Measurements from ENCODE around the gene IMMP2L. TPM values are rescaled to one million over a fixed set of nuclear protein-coding genes. Genes with fewer than 3 reads are reported as not detected.

IMMP2L gene
- total RNA-seq, 1 donor from 2014 or later: 17.8 TPM

DNA sequence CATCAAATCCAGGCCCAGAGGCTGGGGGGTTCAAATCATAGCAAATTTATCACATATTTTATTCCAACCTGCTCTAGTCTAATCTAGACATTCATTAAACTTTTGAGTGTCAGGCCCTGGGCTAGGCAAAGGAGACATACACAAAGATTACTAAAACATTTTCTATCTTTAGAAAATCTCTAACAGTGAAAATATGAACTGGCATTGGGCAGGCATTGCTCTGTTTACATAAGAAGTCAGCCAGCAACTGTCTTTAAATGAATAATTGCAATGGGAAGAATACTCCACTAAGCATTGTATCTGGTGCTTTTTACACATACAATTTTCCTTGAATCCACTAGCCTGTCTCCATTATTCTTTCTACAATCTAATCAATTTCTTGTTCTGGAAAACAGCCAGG, 693.8 kb downstream of the IMMP2L start:
- Histone ChIP-seq H3K27ac (replicated peaks) (no peak overlapping the region), H3K9me3 (replicated peaks) (peaks cover 6% of the 10 kb centered on the region), H3K4me3 (no peak overlapping the region), H3K27me3 (ENCODE audit: low read depth) (no peaks in the 10 kb centered on the region), H3K36me3 (no peaks in the 10 kb centered on the region), H3K4me1 (no peaks in the 10 kb centered on the region)
- intact Hi-C loops (cut with micrococcal nuclease): no loop called here
- DNase-seq: no peak
- TF ChIP-seq, protein P1, sequence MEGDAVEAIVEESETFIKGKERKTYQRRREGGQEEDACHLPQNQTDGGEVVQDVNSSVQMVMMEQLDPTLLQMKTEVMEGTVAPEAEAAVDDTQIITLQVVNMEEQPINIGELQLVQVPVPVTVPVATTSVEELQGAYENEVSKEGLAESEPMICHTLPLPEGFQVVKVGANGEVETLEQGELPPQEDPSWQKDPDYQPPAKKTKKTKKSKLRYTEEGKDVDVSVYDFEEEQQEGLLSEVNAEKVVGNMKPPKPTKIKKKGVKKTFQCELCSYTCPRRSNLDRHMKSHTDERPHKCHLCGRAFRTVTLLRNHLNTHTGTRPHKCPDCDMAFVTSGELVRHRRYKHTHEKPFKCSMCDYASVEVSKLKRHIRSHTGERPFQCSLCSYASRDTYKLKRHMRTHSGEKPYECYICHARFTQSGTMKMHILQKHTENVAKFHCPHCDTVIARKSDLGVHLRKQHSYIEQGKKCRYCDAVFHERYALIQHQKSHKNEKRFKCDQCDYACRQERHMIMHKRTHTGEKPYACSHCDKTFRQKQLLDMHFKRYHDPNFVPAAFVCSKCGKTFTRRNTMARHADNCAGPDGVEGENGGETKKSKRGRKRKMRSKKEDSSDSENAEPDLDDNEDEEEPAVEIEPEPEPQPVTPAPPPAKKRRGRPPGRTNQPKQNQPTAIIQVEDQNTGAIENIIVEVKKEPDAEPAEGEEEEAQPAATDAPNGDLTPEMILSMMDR (IDR thresholded peaks at IDR 0.05; ENCODE audit: borderline replicate concordance): no peak

DNA sequence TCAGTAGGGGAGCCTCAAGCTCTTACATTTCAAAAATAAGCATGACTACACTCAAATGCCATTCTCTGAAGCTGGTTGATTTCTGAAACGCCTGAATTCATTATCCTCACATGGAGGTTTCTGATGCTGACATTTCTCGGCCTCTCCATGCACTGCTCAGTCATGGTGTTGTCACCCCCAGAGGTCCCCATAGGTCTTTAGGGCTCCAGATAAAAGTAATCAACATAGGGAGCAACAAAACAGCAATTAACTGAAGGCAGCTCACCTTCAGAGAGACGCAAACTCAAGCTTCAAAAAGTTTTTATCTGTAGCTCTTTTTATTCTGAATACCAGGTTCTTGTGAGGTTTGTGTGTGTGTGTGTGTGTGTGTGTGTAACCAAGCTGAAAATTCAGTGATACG, 694.5 kb downstream of the IMMP2L start:
- Histone ChIP-seq H3K27me3 (ENCODE audit: low read depth) (no peaks in the 10 kb centered on the region), H3K27ac (replicated peaks) (no peak overlapping the region), H3K9me3 (replicated peaks) (peaks cover 6% of the 10 kb centered on the region), H3K36me3 (no peaks in the 10 kb centered on the region), H3K4me3 (no peak overlapping the region), H3K4me1 (no peaks in the 10 kb centered on the region)
- intact Hi-C loops (cut with micrococcal nuclease): no loop called here
- TF ChIP-seq, protein P1 (IDR thresholded peaks at IDR 0.05; ENCODE audit: borderline replicate concordance): no peak
- DNase-seq: no peak

DNA sequence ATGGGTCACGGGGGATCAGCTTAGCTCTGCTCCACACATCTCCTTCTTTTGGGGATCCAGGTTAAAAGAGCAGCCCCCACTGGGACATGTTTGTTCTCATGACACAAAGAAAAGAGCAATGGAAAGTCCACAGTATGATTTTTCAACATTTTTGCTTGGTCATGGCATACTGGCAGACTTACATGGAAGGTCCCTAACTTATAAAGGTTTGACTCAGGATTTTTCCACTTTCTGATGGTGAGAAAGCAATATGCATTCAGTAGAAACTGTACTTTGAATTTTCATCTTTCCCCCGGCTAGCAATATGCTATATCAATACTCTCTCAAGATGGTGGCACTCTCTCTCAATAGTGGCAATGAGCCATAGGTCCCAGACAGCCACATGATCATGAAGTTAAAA, 699.0 kb downstream of the IMMP2L start:
- H3K4me1 ChIP-seq: no peaks in the 10 kb centered on the region
- peaks cover 6% of the 10 kb centered on the region for H3K9me3 ChIP-seq (replicated peaks)
- intact Hi-C loops (cut with micrococcal nuclease): no loop called here
- no peaks in the 10 kb centered on the region for H3K27me3 ChIP-seq (ENCODE audit: low read depth)
- H3K4me3 ChIP-seq: no peak overlapping the region
- TF ChIP-seq, protein P1 (IDR thresholded peaks at IDR 0.05; ENCODE audit: borderline replicate concordance): no peak
- H3K27ac ChIP-seq (replicated peaks): no peak overlapping the region
- no peak for DNase-seq
- H3K36me3 ChIP-seq: no peaks in the 10 kb centered on the region

DNA sequence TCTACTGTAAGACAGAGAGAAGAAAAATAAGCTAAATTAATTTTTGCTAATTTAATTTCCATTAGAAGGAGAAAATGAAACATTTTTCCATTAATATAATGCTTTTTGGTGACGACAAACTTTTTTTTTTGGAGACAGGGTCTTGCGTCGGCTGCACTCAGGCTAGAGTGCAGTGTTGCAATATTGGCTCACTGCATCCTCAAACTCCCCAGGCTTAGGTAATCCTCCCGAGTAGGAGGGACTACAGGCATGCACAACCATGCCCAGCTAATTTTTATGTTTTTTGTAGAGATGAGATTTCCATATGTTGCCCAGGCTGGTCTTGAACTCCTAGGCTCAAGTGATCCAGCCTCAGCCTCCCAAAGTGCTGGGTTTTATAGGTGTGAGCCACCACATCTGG, 701.1 kb downstream of the IMMP2L start:
- H3K4me3 ChIP-seq: no peak overlapping the region
- H3K27me3 ChIP-seq (ENCODE audit: low read depth): no peaks in the 10 kb centered on the region
- intact Hi-C loops (cut with micrococcal nuclease): no loop called here
- TF ChIP-seq, protein P1 (IDR thresholded peaks at IDR 0.05; ENCODE audit: borderline replicate concordance): no peak
- H3K27ac ChIP-seq (replicated peaks): no peak overlapping the region
- H3K9me3 ChIP-seq (replicated peaks): no peaks in the 10 kb centered on the region
- no peaks in the 10 kb centered on the region for H3K36me3 ChIP-seq
- no peak for DNase-seq
- no peaks in the 10 kb centered on the region for H3K4me1 ChIP-seq

DNA sequence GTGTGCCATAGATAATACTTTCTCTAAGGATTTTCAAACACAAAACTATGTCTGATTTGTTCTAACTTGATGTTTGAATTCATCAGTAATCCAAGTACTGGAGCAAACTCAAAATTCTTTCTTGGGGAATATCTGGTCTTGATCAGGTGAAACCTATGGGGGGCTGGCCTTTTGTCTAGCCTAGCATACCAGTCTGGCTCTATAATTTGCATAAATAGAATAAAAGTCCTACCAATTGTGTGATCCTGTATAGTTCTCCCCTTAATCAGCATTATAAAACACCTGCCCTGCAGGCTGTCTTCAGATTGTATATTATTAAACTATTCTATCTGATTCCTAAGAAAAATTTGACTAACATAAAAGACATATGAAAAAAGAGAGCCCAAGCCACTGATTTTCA, 705.2 kb downstream of the IMMP2L start:
- no peak for DNase-seq
- no peaks in the 10 kb centered on the region for H3K36me3 ChIP-seq
- H3K27ac ChIP-seq (replicated peaks): no peak overlapping the region
- H3K4me1 ChIP-seq: no peaks in the 10 kb centered on the region
- H3K9me3 ChIP-seq (replicated peaks): no peaks in the 10 kb centered on the region
- no peak overlapping the region for H3K4me3 ChIP-seq
- TF ChIP-seq, protein P1 (IDR thresholded peaks at IDR 0.05; ENCODE audit: borderline replicate concordance): no peak
- no peaks in the 10 kb centered on the region for H3K27me3 ChIP-seq (ENCODE audit: low read depth)
- intact Hi-C loops (cut with micrococcal nuclease): no loop called here

DNA sequence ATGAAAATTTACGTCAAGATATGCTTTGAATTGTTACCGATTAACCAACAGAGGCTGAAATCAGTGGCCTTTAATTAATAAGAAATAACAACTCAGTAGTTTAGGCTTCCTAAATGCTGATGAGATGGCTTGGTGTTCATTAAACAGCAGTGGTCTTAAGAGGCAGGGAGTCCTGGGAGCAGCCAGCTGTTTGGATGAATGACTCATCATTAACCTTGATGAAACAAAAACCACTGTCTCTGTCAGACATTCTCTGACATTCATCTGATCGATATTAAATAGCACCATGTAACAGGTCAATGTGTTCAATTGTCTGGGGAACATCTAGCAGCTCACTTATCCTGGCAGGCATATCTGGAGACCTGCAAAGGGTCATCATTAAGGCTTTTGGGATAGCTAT, 705.6 kb downstream of the IMMP2L start:
- Histone ChIP-seq H3K36me3 (no peaks in the 10 kb centered on the region), H3K4me1 (no peaks in the 10 kb centered on the region), H3K4me3 (no peak overlapping the region), H3K27me3 (ENCODE audit: low read depth) (no peaks in the 10 kb centered on the region), H3K9me3 (replicated peaks) (no peaks in the 10 kb centered on the region), H3K27ac (replicated peaks) (no peak overlapping the region)
- intact Hi-C loops (cut with micrococcal nuclease): no loop called here
- no peak for DNase-seq
- TF ChIP-seq, protein P1 (IDR thresholded peaks at IDR 0.05; ENCODE audit: borderline replicate concordance): no peak

Data from left ventricle myocardium inferior (tissue), 1 donor.